ENCODE results near the gene NLGN1.
A peak's percentile ranks its signal among the peaks of the same experiment; 100 is the strongest.

NLGN1 gene

GRCh38 chr3:173473237-173473636, 75.7 kb downstream of the NLGN1 start:
- no peak overlapping the region for H3K27ac ChIP-seq
- no peak for TF ChIP-seq ZFX (IDR thresholded peaks at IDR 0.05; ENCODE audit: borderline replicate concordance)

DNA sequence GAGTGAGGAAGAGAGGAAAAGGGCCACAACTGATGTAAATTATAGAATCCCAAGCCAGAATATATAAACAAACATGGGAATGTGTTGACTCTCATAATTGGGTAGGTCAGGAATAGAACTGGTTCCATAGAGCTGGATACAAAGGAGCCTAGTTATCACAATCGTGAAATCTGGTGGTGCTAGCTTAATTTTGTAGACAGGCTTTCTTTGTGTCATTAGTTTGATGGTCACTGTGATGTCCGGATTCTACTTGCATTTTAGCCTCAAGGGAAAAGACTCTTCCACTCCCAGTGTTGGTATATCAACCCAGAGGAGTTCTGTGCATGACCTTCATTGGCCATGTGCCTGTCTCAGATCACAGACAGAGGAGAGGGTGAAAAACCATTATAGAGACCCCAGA, 81.8 kb downstream of the NLGN1 start:
- no peak overlapping the region for H3K27ac ChIP-seq
- TF ChIP-seq ZFX (IDR thresholded peaks at IDR 0.05; ENCODE audit: borderline replicate concordance), result no peak
- TF ChIP-seq, protein P1, sequence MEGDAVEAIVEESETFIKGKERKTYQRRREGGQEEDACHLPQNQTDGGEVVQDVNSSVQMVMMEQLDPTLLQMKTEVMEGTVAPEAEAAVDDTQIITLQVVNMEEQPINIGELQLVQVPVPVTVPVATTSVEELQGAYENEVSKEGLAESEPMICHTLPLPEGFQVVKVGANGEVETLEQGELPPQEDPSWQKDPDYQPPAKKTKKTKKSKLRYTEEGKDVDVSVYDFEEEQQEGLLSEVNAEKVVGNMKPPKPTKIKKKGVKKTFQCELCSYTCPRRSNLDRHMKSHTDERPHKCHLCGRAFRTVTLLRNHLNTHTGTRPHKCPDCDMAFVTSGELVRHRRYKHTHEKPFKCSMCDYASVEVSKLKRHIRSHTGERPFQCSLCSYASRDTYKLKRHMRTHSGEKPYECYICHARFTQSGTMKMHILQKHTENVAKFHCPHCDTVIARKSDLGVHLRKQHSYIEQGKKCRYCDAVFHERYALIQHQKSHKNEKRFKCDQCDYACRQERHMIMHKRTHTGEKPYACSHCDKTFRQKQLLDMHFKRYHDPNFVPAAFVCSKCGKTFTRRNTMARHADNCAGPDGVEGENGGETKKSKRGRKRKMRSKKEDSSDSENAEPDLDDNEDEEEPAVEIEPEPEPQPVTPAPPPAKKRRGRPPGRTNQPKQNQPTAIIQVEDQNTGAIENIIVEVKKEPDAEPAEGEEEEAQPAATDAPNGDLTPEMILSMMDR (IDR thresholded peaks at IDR 0.05), result no peak

DNA sequence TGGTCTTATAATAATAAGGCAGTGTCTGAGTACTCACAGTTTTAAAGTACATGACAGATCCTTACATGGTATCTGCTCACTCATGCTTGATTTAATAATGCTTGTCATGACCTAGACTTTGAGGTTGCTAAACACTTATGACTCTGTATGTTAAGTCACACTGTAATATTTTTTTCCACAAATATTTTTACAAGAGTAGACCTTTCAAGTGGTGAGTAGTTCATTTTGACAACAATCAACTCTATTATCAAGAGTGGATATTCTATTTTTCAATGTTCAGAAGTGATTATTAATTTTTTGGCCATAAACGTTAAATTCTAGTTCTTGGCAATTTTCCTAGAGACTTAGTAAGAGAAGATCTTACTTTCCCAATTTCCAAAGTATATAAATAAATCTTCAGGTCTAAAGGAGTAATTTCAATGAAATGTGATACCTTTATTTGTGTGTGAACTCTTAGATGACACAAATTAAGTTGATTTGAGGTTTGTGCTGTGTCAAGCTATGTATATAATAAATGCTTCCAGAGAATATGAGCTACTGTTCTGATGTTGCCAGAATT, 104.5 kb downstream of the NLGN1 start:
- TF ChIP-seq, protein P1 (IDR thresholded peaks at IDR 0.05), result no peak
- TF ChIP-seq ZFX (IDR thresholded peaks at IDR 0.05; ENCODE audit: borderline replicate concordance), result no peak
- no peak overlapping the region for H3K27ac ChIP-seq

DNA sequence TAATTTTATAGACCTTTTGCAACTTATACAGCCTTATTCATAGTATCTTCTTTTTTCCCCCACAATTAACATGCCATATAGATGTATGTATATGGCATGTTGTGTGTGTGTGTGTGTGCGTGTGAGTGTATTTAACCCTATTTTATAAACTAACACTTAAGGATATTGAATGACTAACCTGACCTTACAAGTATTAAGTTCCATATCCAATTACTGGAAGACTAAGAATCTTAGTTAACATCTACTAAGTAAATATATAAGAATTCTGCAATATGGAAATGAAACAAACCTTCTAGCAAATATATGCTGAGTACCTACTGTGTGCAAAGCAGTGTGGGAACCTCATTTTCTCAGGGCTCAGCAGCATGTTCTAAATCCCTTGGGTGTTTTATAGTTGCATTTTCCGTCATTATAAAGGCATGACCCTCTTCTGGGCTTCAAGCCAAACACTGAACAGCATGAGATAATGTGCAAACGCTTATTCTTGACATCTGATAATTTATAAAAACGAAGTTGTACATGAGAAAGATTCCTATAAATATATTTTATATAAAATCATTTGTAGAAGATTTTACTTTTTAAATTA, 105.5 kb downstream of the NLGN1 start:
- no peak overlapping the region for H3K27ac ChIP-seq
- TF ChIP-seq, protein P1 (IDR thresholded peaks at IDR 0.05), result no peak
- TF ChIP-seq ZFX (IDR thresholded peaks at IDR 0.05; ENCODE audit: borderline replicate concordance), result no peak

DNA sequence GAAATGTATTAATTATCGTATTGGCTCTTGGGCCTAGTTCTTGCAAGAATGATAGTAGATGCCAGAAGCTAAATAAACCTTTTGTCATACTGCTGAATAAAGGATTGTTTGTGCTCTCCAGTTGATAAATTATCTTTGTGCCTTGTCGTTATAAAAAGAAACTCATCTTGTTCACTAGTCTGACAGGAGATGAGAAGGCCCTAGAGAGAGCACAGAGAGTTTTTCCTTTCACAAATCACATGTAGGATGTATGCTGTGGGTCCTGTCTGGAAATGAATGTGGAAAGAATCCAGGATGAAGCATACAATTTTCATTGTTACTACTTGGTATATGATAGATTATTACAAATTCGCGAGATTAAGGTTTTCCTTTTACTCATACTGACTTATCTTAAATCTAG, 113.0 kb downstream of the NLGN1 start:
- TF ChIP-seq ZFX (IDR thresholded peaks at IDR 0.05; ENCODE audit: borderline replicate concordance), result no peak
- TF ChIP-seq, protein P1 (IDR thresholded peaks at IDR 0.05), result no peak
- H3K27ac ChIP-seq, result no peak overlapping the region

GRCh38 chr3:173513123-173513522, 115.6 kb downstream of the NLGN1 start:
- no peak for TF ChIP-seq ZFX (IDR thresholded peaks at IDR 0.05; ENCODE audit: borderline replicate concordance)
- TF ChIP-seq, protein P1 (IDR thresholded peaks at IDR 0.05), result no peak
- no peak overlapping the region for H3K27ac ChIP-seq

DNA sequence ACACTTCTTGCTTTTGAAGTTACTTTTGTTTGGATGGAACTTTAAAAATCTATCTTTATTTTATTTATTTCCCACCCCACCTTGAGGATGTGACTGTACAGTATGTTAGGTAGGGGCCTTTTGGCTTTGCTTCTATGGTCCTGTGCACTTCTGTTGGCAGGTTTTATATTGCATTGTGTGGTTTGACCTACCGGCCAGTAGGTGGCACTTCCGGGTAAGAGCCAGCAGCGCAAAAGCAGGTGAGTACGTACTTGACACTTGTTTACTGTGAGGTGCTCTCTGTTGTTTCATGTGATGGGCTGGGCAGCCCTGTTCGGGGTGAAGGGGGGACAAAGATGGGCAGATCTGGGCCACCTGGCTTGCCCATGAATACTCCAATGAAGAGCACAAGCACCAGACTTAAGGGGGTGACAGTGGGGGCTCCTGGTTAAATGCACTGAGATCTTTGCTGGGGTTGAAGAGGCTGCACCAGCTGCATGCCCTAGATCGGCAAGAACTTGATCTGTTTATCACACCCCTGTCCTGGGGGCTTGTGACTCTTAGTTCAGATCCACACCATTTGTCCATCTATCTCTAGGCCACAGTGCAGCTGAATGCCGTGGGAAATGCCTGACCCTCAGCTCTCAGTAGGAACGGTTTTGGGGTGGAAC, 131.6 kb downstream of the NLGN1 start:
- no peak overlapping the region for H3K27ac ChIP-seq
- no peak for TF ChIP-seq ZFX (IDR thresholded peaks at IDR 0.05; ENCODE audit: borderline replicate concordance)
- TF ChIP-seq, protein P1 (IDR thresholded peaks at IDR 0.05), result peak; percentile 84
